ENCODE results near the gene CLCN5.

CLCN5 gene

DNA sequence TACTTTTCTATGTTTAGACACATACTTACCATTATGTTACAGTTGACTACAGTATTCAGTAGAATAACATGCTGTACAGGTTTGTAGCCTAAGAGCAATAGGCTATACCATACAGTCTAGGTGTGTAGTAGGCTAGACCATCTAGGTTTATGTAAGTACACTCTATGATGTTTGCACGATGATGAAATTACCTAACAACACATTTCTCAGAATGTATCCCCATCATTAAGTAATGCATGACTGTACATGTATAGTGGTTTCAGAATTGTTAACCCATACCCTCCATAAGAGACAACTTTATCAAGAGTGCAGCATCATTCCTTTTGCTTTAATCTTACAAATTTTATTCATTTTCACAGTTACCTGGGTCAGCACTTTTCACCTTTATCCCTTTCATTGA is 126.8 kb downstream of the CLCN5 start:
- TF ChIP-seq, protein P1, sequence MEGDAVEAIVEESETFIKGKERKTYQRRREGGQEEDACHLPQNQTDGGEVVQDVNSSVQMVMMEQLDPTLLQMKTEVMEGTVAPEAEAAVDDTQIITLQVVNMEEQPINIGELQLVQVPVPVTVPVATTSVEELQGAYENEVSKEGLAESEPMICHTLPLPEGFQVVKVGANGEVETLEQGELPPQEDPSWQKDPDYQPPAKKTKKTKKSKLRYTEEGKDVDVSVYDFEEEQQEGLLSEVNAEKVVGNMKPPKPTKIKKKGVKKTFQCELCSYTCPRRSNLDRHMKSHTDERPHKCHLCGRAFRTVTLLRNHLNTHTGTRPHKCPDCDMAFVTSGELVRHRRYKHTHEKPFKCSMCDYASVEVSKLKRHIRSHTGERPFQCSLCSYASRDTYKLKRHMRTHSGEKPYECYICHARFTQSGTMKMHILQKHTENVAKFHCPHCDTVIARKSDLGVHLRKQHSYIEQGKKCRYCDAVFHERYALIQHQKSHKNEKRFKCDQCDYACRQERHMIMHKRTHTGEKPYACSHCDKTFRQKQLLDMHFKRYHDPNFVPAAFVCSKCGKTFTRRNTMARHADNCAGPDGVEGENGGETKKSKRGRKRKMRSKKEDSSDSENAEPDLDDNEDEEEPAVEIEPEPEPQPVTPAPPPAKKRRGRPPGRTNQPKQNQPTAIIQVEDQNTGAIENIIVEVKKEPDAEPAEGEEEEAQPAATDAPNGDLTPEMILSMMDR (IDR thresholded peaks at IDR 0.05; ENCODE audit: borderline replicate concordance, insufficient read depth, low read depth, low read length), result no peak
- H3K4me3 ChIP-seq (ENCODE audit: low read depth, low read length), result no peak overlapping the region

DNA sequence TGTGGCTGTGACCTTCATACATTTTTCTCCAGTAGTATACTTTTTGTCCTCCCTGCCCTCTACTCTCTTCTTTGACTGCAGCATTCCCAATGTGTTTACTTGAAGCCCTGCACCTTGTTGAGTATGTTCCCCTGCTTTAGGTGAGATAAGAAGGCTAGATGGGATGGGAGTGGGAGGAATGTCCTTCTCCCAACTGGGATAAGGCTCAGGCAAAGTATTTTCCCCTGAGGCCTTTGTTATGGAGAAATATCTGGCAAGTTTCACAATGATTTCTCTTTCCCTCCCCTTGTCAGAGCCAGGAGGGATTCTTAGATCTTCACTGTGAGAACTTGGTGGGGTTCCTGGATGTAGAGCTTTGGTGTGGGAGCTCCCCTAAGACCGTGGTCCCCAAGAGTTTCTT is 131.8 kb downstream of the CLCN5 start:
- no peak overlapping the region for H3K4me3 ChIP-seq (ENCODE audit: low read depth, low read length)
- TF ChIP-seq, protein P1 (IDR thresholded peaks at IDR 0.05; ENCODE audit: borderline replicate concordance, insufficient read depth, low read depth, low read length), result no peak

DNA sequence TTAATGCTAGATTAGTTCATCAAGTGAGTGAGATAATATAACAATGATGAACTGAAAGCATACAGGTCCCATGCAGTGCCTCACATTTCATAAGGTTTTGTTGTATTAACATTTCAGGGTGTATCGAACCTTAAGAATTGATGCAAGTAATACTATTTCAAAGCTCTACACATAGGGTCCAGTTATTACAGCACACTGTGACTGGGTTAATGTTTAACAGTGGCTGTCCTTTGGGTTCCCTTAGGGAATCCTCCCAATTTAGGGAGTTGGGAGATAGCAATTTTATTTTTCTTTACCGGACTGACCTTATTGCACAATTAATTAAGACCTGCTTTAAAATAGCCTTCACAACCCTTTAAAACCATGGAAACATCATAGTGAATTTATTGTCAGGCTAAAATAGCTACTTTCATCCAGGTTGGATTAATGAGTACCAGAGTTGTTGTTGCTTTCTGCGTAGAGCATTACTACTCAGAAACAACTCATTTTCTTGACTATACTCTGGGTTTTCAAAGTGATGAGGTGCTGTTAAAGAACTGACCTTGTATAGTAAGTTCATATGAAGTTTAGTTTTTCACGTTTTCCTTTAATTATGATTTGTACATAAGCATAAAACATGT is 144.0 kb downstream of the CLCN5 start:
- H3K4me3 ChIP-seq (ENCODE audit: low read depth, low read length), result no peak overlapping the region
- TF ChIP-seq, protein P1 (IDR thresholded peaks at IDR 0.05; ENCODE audit: borderline replicate concordance, insufficient read depth, low read depth, low read length), result no peak

DNA sequence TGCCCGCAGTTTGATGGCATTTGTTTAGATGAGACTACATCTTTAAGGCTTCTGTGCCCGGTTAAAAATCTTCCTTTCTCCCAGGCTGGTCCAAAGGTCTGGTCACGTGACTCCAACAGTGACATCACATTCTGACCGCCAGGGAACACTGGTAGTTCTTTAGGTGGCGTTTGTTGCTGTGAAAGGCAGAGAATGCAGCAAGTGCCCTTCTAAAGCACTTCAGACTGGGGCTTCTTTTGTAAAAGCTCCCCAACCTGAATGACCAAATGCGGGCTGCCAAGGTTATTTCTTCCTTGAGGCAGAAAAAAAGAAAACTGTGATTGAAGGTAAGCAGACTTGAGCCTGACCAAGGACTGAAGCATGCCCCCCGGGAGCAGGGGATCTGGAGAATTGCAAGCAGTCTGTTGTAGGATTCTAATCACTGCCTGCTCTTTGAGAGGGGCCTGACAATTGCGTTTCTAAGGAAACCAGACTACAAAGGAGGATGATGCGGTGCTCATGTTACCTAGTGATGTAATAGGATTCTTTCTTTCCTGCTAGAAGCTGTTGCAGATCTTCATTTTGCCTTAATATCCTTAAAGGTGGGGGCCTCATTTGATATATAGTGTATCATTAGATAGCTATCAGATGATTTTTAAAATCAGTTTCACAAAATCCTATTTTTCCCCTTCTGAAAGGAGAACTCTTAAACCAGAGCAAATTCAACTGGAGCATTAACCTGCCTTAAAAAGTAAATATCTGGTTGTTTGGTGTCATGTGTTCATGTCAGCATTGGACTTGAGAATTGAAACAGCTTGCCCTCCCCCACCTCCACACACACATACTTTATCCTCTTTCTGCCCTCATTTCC is 145.3 kb downstream of the CLCN5 start:
- H3K4me3 ChIP-seq (ENCODE audit: low read depth, low read length), result no peak overlapping the region
- TF ChIP-seq, protein P1 (IDR thresholded peaks at IDR 0.05; ENCODE audit: borderline replicate concordance, insufficient read depth, low read depth, low read length), result no peak

DNA sequence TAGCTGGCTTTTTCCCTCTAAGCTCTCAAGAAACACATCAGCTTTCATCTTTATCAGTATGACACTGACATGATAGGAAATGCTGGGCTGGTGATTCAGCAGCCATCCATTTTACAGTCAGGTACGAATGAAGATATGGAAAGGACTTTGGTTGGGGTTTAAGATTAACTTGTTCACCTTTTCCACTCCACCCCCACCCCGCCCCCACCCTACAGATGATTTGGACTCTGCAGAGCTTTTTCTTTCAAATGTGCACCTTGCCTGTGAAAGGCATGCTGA is 145.8 kb downstream of the CLCN5 start:
- TF ChIP-seq, protein P1 (IDR thresholded peaks at IDR 0.05; ENCODE audit: borderline replicate concordance, insufficient read depth, low read depth, low read length), result no peak
- no peak overlapping the region for H3K4me3 ChIP-seq (ENCODE audit: low read depth, low read length)

DNA sequence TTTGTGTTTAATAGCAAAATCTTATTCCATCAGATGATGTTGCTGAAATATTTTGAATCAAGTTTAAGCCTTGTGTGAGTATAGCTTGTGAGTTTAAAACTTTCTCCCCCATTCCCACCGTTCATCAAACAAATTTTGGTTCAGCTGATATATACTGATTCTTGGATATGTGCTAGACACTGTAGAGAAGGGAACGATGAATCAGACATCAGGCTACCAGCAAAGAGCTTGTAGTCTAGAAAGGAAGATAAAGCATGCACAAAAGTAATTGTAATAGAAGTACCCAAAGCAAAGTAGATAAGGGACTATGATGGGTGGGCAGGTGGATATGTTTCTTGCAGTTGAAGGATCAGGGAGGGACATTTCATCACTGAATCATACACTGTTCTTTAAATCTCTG is 146.5 kb downstream of the CLCN5 start:
- TF ChIP-seq, protein P1 (IDR thresholded peaks at IDR 0.05; ENCODE audit: borderline replicate concordance, insufficient read depth, low read depth, low read length), result no peak
- no peak overlapping the region for H3K4me3 ChIP-seq (ENCODE audit: low read depth, low read length)

DNA sequence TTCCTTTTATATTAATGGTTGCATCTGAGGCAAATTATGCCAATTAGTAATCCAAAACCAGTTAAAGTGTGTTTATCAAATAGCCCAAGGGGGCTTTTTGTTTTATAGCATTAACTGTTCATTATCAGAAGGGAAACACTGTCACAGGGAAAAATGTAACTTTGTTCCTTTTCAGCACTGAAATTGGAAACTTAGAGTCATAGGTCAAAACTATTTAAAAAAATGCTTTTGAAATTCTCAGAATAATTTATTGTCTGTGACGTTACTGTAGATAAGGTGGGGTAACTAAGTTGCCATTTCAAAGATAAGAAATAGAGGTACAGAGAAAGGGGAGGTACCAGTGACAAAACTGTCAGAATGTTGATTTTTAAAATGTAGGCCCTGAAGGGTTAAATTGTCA is 149.1 kb downstream of the CLCN5 start:
- H3K4me3 ChIP-seq (ENCODE audit: low read depth, low read length), result no peak overlapping the region
- TF ChIP-seq, protein P1 (IDR thresholded peaks at IDR 0.05; ENCODE audit: borderline replicate concordance, insufficient read depth, low read depth, low read length), result no peak

All from GM12875 (cell line).